Measurements from ENCODE around the gene DPH3. TPM values are rescaled to one million over a fixed set of nuclear protein-coding genes. Genes with fewer than 3 reads are reported as not detected.

DPH3 gene
- total and polyA plus RNA-seq, 9 of the 15 experiments (the other 6 are each of a cell fraction or from before 2014, with no cell fraction given) = 15.9 to 131 (median 38.7) TPM

- TF ChIP-seq ZNF318 (IDR thresholded peaks at IDR 0.05; ENCODE audit: borderline replicate concordance in 1 of 2, low read depth in 1 of 2) (no peak), DPF2 (IDR thresholded peaks at IDR 0.05) (peak; percentile 45; the same call in 1 of the 2 replicates), ZNF263 (CRISPR knock-in tag; IDR thresholded peaks at IDR 0.05; ENCODE audit: borderline replicate concordance) (no peak), SRSF9 (IDR thresholded peaks at IDR 0.05; ENCODE audit: borderline replicate concordance, low read depth, low read length) (no peak), TEAD4 (IDR thresholded peaks at IDR 0.05; ENCODE audit: low read length) (0 out of 2 replicates have a peak, but pooled peaks have one; percentile 19), TEAD4 (CRISPR knock-in tag; IDR thresholded peaks at IDR 0.05; ENCODE audit: borderline replicate concordance) (no peak)
These were observed 22.6 kb downstream of the DPH3 start (continued) for GRCh38 chr3:16242177-16242576.

All from K562 (cell line).